Measurements from ENCODE around the gene TREH.

DNA sequence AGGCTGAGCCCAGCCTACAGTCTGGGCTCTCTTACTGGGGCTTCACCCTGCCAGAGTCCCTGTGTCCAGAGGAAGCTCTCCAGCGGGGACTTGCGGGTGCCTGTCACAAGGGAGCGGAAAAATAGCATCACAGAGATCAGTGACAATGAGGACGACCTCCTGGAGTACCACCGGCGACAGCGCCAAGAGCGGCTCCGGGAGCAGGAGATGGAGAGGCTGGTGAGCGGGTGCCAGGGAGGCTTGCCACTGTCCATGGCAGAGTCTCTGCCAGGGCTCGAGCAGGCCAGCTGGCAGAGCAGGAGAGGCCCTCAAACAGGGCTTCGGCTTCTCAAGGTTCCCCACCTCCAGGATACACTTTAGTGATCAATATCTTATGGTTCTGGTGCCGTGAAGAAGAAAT lies 51.0 kb downstream of the TREH start:
- no peak for TF ChIP-seq POLR2A (IDR thresholded peaks at IDR 0.05; ENCODE audit: low read depth, low read length)
- TF ChIP-seq POLR2AphosphoS5 (IDR thresholded peaks at IDR 0.05; ENCODE audit: low read depth, low read length), result no peak
- TF ChIP-seq TAF1 (IDR thresholded peaks at IDR 0.05; ENCODE audit: borderline replicate concordance, low read depth, low read length), result no peak
